Dermis microvascular lymphatic vessel endothelial cell (primary cell): ENCODE results near the gene UBXN7. TPM values are rescaled to one million over a fixed set of nuclear protein-coding genes. Genes with fewer than 3 reads are reported as not detected.
"Not testable (repeated sequence)": the region's sequence is repeated elsewhere in the genome, so short reads cannot be mapped to it uniquely, and the experiment has no call there.

Experiments
- DNase-seq, 2 donors: peaks; one replicate each; pipeline versions ENCODE4 v3.0.0 to v3.0.0-alpha.2; 2010; ENCODE audit warnings: low read depth in 2 of 2
- total RNA-seq: library from RNA; depleted of rRNA; stranded (reverse); fragments of >200 nt; gene quantifications from 2 replicates; pipeline ENCODE4 v1.2.1, GENCODE V29; 2014

UBXN7 gene
- total RNA-seq, 1 donor from 2014 or later = 18.2 TPM

DNA sequence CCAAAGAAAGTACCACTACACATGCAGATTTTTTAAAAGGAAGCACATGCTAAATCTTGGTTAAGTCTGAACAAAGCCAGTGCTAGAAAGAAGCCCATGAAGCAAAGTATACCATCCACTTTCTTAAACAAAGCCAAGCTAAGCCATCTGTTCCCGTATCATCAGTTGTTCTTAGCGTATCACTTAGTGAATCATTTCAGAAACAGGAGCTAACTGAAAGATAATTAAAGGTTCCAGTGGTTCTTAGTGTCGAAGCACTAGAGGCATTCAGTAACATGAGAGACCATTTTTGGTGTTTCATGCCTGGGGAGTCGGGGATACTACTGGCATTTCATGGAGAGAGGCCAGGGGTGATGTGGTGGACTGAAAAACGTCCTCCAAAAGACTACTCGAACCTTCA, 12.8 kb downstream of the UBXN7 start:
- DNase-seq = no peak

- no peak for DNase-seq
These were observed 13.6 kb downstream of the UBXN7 start for GRCh38 chr3:196418601-196419000.

DNA sequence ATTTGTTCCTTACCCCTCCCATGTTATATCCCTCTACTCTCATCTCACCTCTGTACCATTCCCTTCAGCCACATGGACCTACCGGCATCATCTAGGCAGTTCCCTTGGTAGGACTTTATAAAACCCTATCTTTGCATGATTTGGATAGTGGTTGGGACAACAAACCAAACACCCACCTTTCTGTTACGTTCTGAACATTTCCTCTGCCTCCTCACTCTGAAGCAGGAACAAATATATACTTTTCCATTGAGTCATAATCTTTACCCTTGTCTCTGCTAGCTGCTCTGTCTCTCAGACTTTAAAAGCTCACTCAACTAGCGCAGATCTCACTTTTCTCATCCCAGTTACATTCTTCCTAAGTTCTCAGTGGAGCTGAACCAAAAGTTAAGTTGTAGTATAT, 17.8 kb downstream of the UBXN7 start:
- DNase-seq = no peak

GRCh38 chr3:196412704-196413103, 19.5 kb downstream of the UBXN7 start:
- DNase-seq = no peak

GRCh38 chr3:196409409-196409808, 22.8 kb downstream of the UBXN7 start:
- no peak for DNase-seq

DNA sequence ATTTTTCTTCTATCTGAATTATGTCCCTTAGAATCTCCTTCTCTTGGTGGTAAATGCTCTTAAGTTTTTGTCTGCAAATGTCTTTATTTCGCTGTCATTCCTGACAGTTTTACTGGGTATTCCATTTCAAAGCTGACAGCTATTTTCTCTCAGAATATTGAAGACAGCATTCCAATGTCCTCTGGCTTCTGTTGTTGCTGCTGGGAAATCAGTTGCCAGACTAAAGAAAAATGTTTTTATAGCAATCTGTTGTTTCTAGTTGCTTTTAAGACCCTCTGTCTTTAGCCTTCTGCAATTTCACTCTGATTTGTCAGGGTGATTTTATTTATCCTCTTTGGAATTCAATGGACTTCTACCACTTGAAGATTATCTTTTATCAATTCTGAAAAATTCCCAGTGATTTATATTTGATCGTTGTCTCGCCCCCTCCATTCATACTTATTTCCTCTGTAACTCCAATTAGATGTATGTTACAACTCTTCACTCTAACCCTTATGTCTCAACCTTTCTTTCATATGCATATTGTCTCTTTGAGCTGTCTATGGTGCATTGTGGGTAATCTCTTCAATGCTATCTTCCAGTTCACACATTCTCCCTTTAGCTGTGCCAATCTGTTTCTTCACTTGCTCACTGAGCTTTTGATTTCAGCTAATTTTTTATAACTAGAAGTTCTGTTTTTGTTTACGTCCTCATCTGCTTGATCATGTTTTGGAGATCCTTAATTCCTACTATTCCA, 23.5 kb downstream of the UBXN7 start:
- DNase-seq = no peak

GRCh38 chr3:196406811-196407470, 25.3 kb downstream of the UBXN7 start:
- no peak for DNase-seq

GRCh38 chr3:196400331-196400730, 31.9 kb downstream of the UBXN7 start:
- no peak for DNase-seq

GRCh38 chr3:196399485-196399945, 32.7 kb downstream of the UBXN7 start:
- peak in 1 of 2 donors; percentile 29 for DNase-seq

DNA sequence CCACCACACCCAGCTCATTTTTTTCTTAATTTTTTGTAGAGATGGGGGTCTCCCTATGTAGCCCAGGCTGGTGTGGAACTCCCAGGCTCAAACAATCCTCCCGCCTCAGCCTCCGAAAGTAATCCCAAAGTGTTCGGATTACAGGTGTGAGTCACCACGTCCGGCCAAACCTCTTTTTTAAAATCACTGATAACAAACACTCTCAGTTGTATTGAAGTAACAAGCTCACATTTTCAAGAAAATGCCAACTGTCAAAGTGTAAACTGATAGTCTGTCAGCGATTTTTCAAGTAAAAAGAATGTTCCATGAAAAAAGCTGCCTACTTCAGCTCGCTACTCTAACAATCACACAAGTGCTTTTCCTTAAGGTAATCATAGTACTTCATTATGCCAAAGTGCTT, 33.4 kb downstream of the UBXN7 start:
- no peak for DNase-seq

DNA sequence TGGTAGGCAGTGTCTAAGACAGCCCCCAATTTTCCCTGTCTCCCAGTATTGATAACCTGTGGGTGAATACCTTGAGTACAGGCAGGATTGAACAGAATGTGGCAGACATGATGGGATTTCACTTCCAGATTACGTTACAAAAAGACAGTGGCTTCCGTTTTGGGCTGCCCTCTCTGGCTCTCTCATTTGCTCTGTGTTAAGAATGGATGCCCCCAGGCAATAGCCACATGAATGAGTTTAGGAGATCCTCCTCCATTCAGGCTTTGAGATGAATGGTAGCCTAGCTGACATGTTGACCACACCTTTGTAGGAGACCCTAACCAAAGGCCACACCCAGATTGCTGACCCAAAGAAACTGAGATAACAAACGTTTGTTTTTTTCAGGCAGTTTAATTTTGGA, 34.3 kb downstream of the UBXN7 start:
- DNase-seq = no peak

DNA sequence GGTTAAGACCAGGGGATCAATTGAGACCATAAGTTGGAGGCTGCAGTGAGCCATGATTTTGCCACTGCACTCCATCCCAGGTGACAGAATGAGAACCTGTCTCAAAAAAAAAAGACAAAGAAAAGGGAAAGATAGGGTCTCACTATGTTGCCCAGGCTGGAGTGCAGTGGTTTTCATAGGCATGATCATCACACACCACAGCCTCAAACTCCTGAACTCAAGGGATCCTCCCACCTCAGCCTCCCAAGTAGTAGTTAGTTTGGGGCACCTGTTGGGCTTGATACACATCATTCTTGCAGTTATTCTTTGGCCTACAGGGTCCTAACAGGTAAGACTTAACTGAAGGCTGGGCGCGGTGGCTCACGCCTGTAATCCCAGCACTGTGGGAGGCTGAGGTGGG, 42.1 kb downstream of the UBXN7 start:
- no peak for DNase-seq

- peak in 1 of 2 donors; percentile 60 for DNase-seq
These were observed 43.3 kb downstream of the UBXN7 start for GRCh38 chr3:196388956-196389355.

- DNase-seq = not testable (repeated sequence)
These were observed 44.3 kb downstream of the UBXN7 start for GRCh38 chr3:196387941-196388340.

GRCh38 chr3:196386797-196387196, 45.4 kb downstream of the UBXN7 start:
- DNase-seq = not testable (repeated sequence)

GRCh38 chr3:196386034-196386433, 46.2 kb downstream of the UBXN7 start:
- not testable (repeated sequence) for DNase-seq

DNA sequence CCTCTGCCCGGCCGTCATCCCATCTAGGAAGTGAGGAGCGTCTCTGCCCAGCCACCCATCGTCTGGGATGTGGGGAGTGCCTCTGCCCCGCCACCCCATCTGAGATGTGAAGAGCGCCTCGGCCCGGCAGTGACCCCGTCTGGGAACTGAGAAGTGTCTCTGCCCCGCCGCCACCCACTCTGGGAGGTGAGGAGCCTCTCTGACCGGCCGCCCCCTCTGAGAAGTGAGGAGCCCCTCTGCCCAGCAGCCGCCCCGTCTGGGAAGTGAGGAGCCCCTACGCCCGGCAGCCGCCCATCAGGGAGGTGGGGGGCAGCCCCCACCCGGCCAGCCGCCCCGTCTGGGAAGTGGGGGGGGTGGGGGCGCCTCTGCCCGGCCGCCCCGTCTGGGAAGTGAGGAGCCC, 46.8 kb downstream of the UBXN7 start:
- not testable (repeated sequence) for DNase-seq

GRCh38 chr3:196378146-196378841, 53.9 kb downstream of the UBXN7 start:
- DNase-seq = no peak

DNA sequence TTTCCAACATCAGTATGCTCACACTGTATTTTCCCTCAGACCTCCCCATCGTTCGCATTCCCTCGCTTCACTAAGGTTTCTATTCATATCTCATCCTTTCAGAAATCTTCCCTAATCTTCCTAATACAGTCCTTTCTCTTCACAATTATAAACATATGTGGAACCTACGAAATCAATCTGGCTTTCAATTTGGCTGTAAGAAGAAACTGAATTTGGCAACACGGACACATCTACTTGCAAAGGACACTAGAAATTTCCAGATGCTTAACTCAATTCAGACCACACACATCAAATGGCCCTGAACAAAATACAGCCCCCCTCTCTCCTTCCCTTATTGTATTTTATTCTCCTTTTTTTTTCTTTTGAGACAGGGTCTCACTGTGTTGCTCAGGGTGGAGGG, 54.9 kb downstream of the UBXN7 start:
- DNase-seq = no peak

- DNase-seq = no peak
These were observed 66.5 kb downstream of the UBXN7 start for GRCh38 chr3:196365736-196366135.

- no peak for DNase-seq
These were observed 71.6 kb downstream of the UBXN7 start for GRCh38 chr3:196360586-196360985.

DNA sequence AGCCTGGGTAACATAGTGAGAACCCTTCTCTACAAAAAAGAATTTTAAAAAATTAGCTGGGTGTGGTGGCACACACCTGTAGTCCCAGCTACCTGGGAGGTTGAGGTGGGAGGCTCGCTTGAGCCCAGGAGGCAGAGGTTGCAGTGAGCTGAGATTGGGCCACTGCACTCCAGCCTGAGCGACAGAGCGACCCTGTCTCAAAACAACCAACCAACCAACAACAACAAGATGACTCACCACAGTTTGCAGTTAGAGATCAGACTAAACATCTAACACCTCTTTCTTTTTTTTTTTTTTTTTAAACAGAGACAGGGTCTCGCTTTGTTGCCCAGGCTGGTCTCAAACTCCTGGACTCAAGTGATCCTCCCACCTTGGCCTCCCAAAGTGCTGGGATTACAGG, 73.7 kb downstream of the UBXN7 start:
- DNase-seq = not testable (repeated sequence)
